T-helper 2 cell treated with Interferon-gamma antibody and Interleukin-4, amounts not matched to agents 100 ng/mL and 5 ng/mL, for 36 hours (primary cell): ENCODE measurements around the gene HTR1E. TPM values are rescaled to one million over a fixed set of nuclear protein-coding genes. Genes with fewer than 3 reads are reported as not detected.
"Not testable (repeated sequence)": the region's sequence is repeated elsewhere in the genome, so short reads cannot be mapped to it uniquely, and the experiment has no call there.

Source experiments
- intact Hi-C: fragments of 100-400 bp; cut with micrococcal nuclease; formaldehyde crosslinking; loops from one replicate; pipeline ENCODE4 v1.15.1; 2023
- total RNA-seq: library from RNA; stranded (reverse); gene quantifications from 2 replicates; pipeline ENCODE4 v1.2.3, GENCODE V29; 2022

HTR1E gene
- total RNA-seq, 1 donor from 2014 or later, result not detected

GRCh38 chr6:86973088-86973487 lies 35.8 kb downstream of the HTR1E start:
- intact Hi-C loops, result no loop called here

- intact Hi-C loops, result no loop called here
These were observed 40.9 kb downstream of the HTR1E start for GRCh38 chr6:86978251-86978650.

- intact Hi-C loops, result no loop called here
These were observed 64.2 kb downstream of the HTR1E start for GRCh38 chr6:87001494-87001893.

GRCh38 chr6:87002391-87002790 lies 65.1 kb downstream of the HTR1E start:
- intact Hi-C loops, result not testable (repeated sequence)

- intact Hi-C loops, result not testable (repeated sequence)
These were observed 69.2 kb downstream of the HTR1E start for GRCh38 chr6:87006541-87006940.

GRCh38 chr6:87009581-87009980 lies 72.3 kb downstream of the HTR1E start:
- intact Hi-C loops, result not testable (repeated sequence)

GRCh38 chr6:87012035-87012434 lies 74.7 kb downstream of the HTR1E start:
- intact Hi-C loops, result no loop called here

- intact Hi-C loops, result no loop called here
These were observed 75.4 kb downstream of the HTR1E start for GRCh38 chr6:87012743-87013142.

- intact Hi-C loops, result no loop called here
These were observed 79.4 kb downstream of the HTR1E start for GRCh38 chr6:87016772-87017171.

- intact Hi-C loops, result loop anchor here (10.0 kb wide), 1 partner anchor 1102 kb away; no protein-coding TSS in a partner anchor
These were observed 89.7 kb downstream of the HTR1E start for GRCh38 chr6:87027021-87027420.

- intact Hi-C loops, result loop anchor here (10.0 kb wide), 1 partner anchor 1105 kb away; no protein-coding TSS in a partner anchor
These were observed 92.5 kb downstream of the HTR1E start for GRCh38 chr6:87029711-87030314.

- intact Hi-C loops, result no loop called here
These were observed 103.4 kb downstream of the HTR1E start for GRCh38 chr6:87040729-87041128.

- intact Hi-C loops, result no loop called here
These were observed 108.3 kb downstream of the HTR1E start for GRCh38 chr6:87045521-87046075.

- intact Hi-C loops, result no loop called here
These were observed 112.5 kb downstream of the HTR1E start for GRCh38 chr6:87049779-87050178.

- intact Hi-C loops, result no loop called here
These were observed 116.0 kb downstream of the HTR1E start for GRCh38 chr6:87053312-87053711.

GRCh38 chr6:87054143-87054833 lies 117.0 kb downstream of the HTR1E start:
- intact Hi-C loops, result no loop called here

- intact Hi-C loops, result no loop called here
These were observed 122.6 kb downstream of the HTR1E start for GRCh38 chr6:87059943-87060342.

GRCh38 chr6:87065117-87065516 lies 127.8 kb downstream of the HTR1E start:
- intact Hi-C loops, result no loop called here

Other genes with a start within 250 kb of the HTR1E start
- gene CGA, start 157.6 kb downstream of the HTR1E start, total RNA-seq, result not detected in 2 replicates
- gene ZNF292, start 218.0 kb downstream of the HTR1E start, total RNA-seq, result 48.2 and 50.9 TPM in 2 replicates